ENCODE measurements around the gene ROPN1L.

ROPN1L gene

GRCh38 chr5:10427201-10427600, 14.5 kb upstream of the ROPN1L start:
- no peak for DNase-seq (ENCODE audit: low read depth)
- TF ChIP-seq CTCF (IDR thresholded peaks at IDR 0.05; ENCODE audit: insufficient read depth, low read depth, low read length, missing control alignments) = no peak
- no peak overlapping the region for H3K4me3 ChIP-seq (ENCODE audit: low read depth, low read length)

GRCh38 chr5:10427978-10428377, 13.7 kb upstream of the ROPN1L start:
- H3K4me3 ChIP-seq (ENCODE audit: low read depth, low read length) = no peak overlapping the region
- TF ChIP-seq CTCF (IDR thresholded peaks at IDR 0.05; ENCODE audit: insufficient read depth, low read depth, low read length, missing control alignments) = no peak
- DNase-seq (ENCODE audit: low read depth) = no peak

- TF ChIP-seq CTCF (IDR thresholded peaks at IDR 0.05; ENCODE audit: insufficient read depth, low read depth, low read length, missing control alignments) = no peak
- DNase-seq (ENCODE audit: low read depth) = no peak
These were observed 10.3 kb upstream of the ROPN1L start for GRCh38 chr5:10431415-10431814.

GRCh38 chr5:10432059-10433008, 9.3 kb upstream of the ROPN1L start:
- no peak for TF ChIP-seq CTCF (IDR thresholded peaks at IDR 0.05; ENCODE audit: insufficient read depth, low read depth, low read length, missing control alignments)
- DNase-seq (ENCODE audit: low read depth) = no peak
- no peak overlapping the region for H3K4me3 ChIP-seq (ENCODE audit: low read depth, low read length)

More at GRCh38 chr5:10431415-10431814, 10.3 kb upstream of the ROPN1L start:
- no peak overlapping the region for H3K4me3 ChIP-seq (ENCODE audit: low read depth, low read length)

GRCh38 chr5:10434392-10434791, 7.3 kb upstream of the ROPN1L start:
- no peak for TF ChIP-seq CTCF (IDR thresholded peaks at IDR 0.05; ENCODE audit: insufficient read depth, low read depth, low read length, missing control alignments)
- no peak overlapping the region for H3K4me3 ChIP-seq (ENCODE audit: low read depth, low read length)
- no peak for DNase-seq (ENCODE audit: low read depth)

- H3K4me3 ChIP-seq (ENCODE audit: low read depth, low read length) = no peak overlapping the region
- TF ChIP-seq CTCF (IDR thresholded peaks at IDR 0.05; ENCODE audit: insufficient read depth, low read depth, low read length, missing control alignments) = no peak
- DNase-seq (ENCODE audit: low read depth) = no peak
These were observed 3.4 kb upstream of the ROPN1L start for GRCh38 chr5:10438301-10438700.
